K562 (cell line): Measurements from ENCODE around the gene HPCA. TPM values are rescaled to one million over a fixed set of nuclear protein-coding genes. Genes with fewer than 3 reads are reported as not detected.

Experiments
- CBX5 ChIP-seq: IDR thresholded peaks from 2 replicates; pipeline ENCODE4 v1.6.1; 2014; ENCODE audit warnings: low read depth, borderline replicate concordance
- ILF3 ChIP-seq: fragments of 450-650 bp; IDR thresholded peaks from 2 replicates; pipeline ENCODE4 v1.6.1; 2018; ENCODE audit warnings: antibody characterized with exemption, mild to moderate bottlenecking, moderate library complexity, borderline replicate concordance
- IRF2 ChIP-seq: sonication (generic); formaldehyde crosslinking; IDR thresholded peaks from 2 replicates; pipeline ENCODE4 v1.8.1; 2022; ENCODE audit warnings: mild to moderate bottlenecking, missing genetic modification reagents
- LEF1 ChIP-seq: fragments of 450-650 bp; IDR thresholded peaks from 2 replicates; pipeline ENCODE4 v1.6.1; 2016; ENCODE audit warnings: mild to moderate bottlenecking
- POLR3G ChIP-seq: IDR thresholded peaks from 2 replicates; pipeline ENCODE4 v1.6.1; 2011; ENCODE audit not compliant: insufficient read length, insufficient replicate concordance; ENCODE audit errors: extremely low read depth
- RBFOX2 ChIP-seq: fragments of 200-400 bp; formaldehyde crosslinking; IDR thresholded peaks from 2 replicates; pipeline ENCODE4 v1.6.1; 2017; ENCODE audit warnings: low read depth, mild to moderate bottlenecking, low read length, moderate library complexity
- RBM17 ChIP-seq: fragments of 200-400 bp; formaldehyde crosslinking; IDR thresholded peaks from 2 replicates; pipeline ENCODE4 v1.6.1; 2017; ENCODE audit warnings: low read depth, mild to moderate bottlenecking, low read length, borderline replicate concordance
- RBM39 ChIP-seq: fragments of 200-400 bp; formaldehyde crosslinking; optimal IDR thresholded peaks from 2 replicates; pipeline ENCODE3; 2018; ENCODE audit warnings: low read depth, low read length
- USF2 ChIP-seq: sonication (generic); formaldehyde crosslinking; IDR thresholded peaks from 2 replicates; pipeline ENCODE4 v1.5.0; 2020; ENCODE audit warnings: missing genetic modification reagents
- ZNF318 ChIP-seq, 2 experiments: fragments of 450-650 bp; IDR thresholded peaks; 2 replicates each; pipeline ENCODE4 v1.6.1; 2016; ENCODE audit warnings: mild to moderate bottlenecking in 2 of 2, borderline replicate concordance in 1 of 2, low read depth in 1 of 2, moderate library complexity in 1 of 2
- ZNF766 ChIP-seq: fragments of 200-800 bp; sonication (Bioruptor generic); conservative IDR thresholded peaks from 2 replicates; pipeline ENCODE4 v1.6.1; 2016; ENCODE audit warnings: missing genetic modification characterization, missing compliant biosample characterization
- ZNF79 ChIP-seq: fragments of 250-450 bp; sonication (Bioruptor Pico); IDR thresholded peaks from 2 replicates; pipeline ENCODE4 v1.4.0; 2020; ENCODE audit warnings: low read depth, mild to moderate bottlenecking, moderate library complexity
- polyA plus RNA-seq, 8 experiments: library from polyadenylated mRNA; depleted of rRNA in 4 of 8; stranded (reverse) in 5 of 8; unstranded in 3 of 8; fragments of >200 nt; fragmentation: Nextera tagmentation in 2 of 8; fragmentation: Illumina TruSeq in 1 of 8; extraction: Ambion mirVana in 2 of 8; extraction: Trizol in 1 of 8; gene quantifications; 2 replicates each; pipeline versions ENCODE4 v1.2.1 to v1.2.3, GENCODE V29; 2011 to 2014; ENCODE audit warnings: inconsistent platforms in 1 of 8, missing spikeins in 1 of 8
- total RNA-seq, 7 experiments: library from RNA; depleted of rRNA in 6 of 7; stranded (reverse); fragments of >200 nt in 6 of 7; fragmentation: Illumina TruSeq in 2 of 7; extraction: Trizol in 2 of 7; gene quantifications; 2 replicates each; pipeline versions ENCODE4 v1.2.1 to v1.2.3, GENCODE V29; 2011 to 2021; ENCODE audit warnings: low replicate concordance in 1 of 7

The HPCA gene
- total and polyA plus RNA-seq, 9 of the 15 experiments (the other 6 are each of a cell fraction or from before 2014, with no cell fraction given), result not detected

- TF ChIP-seq ZNF318 (IDR thresholded peaks at IDR 0.05; ENCODE audit: borderline replicate concordance in 1 of 2, low read depth in 1 of 2) (peak in 1 of 2 experiments; percentile 42; a peak in 1 of 4 replicates), RBFOX2 (no peak), ILF3 (no peak), RBM17 (no peak), ZNF79 (CRISPR knock-in tag) (no peak), USF2 (CRISPR knock-in tag) (peak; percentile 70), POLR3G (no peak), ZNF766 (CRISPR knock-in tag) (peak; percentile 64; the same call in 1 of the 2 replicates), IRF2 (no peak), LEF1 (peak; percentile 59; the same call in 1 of the 2 replicates), CBX5 (no peak), RBM39 (no peak)
Measured at GRCh38 chr1:32919811-32920733, 33.8 kb downstream of the HPCA start (continued).
